GM12864 (cell line): ENCODE results near the gene MAPKAP1.
"Not testable (repeated sequence)": the region's sequence is repeated elsewhere in the genome, so short reads cannot be mapped to it uniquely, and the experiment has no call there.

ENCODE experiments used
- DNase-seq: peaks from one replicate; pipeline ENCODE4 v3.0.0-alpha.2; 2011; ENCODE audit warnings: low read depth
- H3K4me3 ChIP-seq: 2 replicates; pipeline ENCODE4 v1.5.1; 2011; ENCODE audit warnings: mild to moderate bottlenecking, low read depth, low read length, control low read depth
- CTCF ChIP-seq: IDR thresholded peaks from 2 replicates; pipeline ENCODE4 v1.5.1; 2011; ENCODE audit warnings: low read depth, mild to moderate bottlenecking, moderate library complexity, low read length, control low read depth, inconsistent platforms; ENCODE audit errors: missing control alignments

The MAPKAP1 gene

GRCh38 chr9:125585503-125586171 is 121.4 kb downstream of the MAPKAP1 start:
- no peak for TF ChIP-seq CTCF
- no peak for DNase-seq
- H3K4me3 ChIP-seq, result no peak overlapping the region

GRCh38 chr9:125580701-125581286 is 126.2 kb downstream of the MAPKAP1 start:
- TF ChIP-seq CTCF, result no peak
- no peak for DNase-seq

GRCh38 chr9:125579030-125579932 is 127.7 kb downstream of the MAPKAP1 start:
- no peak overlapping the region for H3K4me3 ChIP-seq
- DNase-seq, result no peak
- TF ChIP-seq CTCF, result no peak

More at GRCh38 chr9:125580701-125581286, 126.2 kb downstream of the MAPKAP1 start:
- H3K4me3 ChIP-seq, result no peak overlapping the region

GRCh38 chr9:125574126-125574877 is 132.7 kb downstream of the MAPKAP1 start:
- H3K4me3 ChIP-seq, result no peak overlapping the region
- DNase-seq, result no peak
- no peak for TF ChIP-seq CTCF

GRCh38 chr9:125572461-125572860 is 134.5 kb downstream of the MAPKAP1 start:
- not testable (repeated sequence) for H3K4me3 ChIP-seq, DNase-seq

GRCh38 chr9:125571824-125572223 is 135.2 kb downstream of the MAPKAP1 start:
- not testable (repeated sequence) for H3K4me3 ChIP-seq, DNase-seq

- no peak for DNase-seq
- H3K4me3 ChIP-seq, result no peak overlapping the region
- TF ChIP-seq CTCF, result no peak
Measured at GRCh38 chr9:125570246-125570645, 136.8 kb downstream of the MAPKAP1 start.
